Measurements from ENCODE around the gene OR6K3.

The OR6K3 gene

DNA sequence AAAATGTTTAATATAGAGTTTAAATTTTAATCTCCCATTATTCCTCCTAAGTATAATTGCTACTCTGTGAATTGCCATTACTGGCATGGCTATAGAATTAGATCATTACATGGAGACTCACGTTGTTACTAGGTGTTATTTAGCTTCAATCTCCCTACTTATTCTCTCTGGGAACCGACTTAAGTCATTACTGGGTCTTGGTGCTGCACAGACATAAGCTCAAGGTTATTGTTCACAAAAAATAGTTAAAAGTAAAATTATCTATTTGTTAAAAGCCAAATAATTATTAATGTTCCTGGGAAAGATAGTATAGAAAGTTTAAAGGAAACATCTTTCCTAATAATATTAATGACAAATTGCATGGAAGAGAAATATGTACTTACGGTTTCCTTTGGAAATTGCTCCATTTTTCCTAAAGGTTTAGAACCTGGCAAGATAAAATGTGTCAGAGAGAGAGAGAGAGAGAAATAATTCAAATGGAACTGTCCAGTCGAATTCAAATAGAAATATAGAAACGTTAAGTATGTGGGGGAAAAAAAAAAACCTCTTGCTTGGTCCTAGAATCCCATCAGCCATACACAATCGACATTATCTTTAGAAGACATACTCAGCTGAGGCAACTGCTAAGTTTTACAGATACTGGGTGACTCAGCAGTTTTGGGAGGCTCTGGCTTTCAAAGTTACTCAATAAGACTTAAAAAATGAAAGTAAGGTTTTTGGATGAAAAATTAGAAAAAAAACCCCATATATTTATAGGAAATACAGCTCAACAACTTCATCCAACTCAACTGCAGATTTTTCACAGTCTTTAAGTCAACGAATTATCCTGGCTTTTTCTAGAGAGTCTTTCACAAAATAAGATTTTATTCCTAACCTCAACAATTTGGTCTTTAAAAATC lies 34.2 kb downstream of the OR6K3 start, which contains the start of gene SPTA1:
SPTA1 (minus strand) TSS at position 605 of the 899 bp plus-strand sequence; CDS start at position 407, 198 bp downstream.
- DNase-seq = no peak

DNA sequence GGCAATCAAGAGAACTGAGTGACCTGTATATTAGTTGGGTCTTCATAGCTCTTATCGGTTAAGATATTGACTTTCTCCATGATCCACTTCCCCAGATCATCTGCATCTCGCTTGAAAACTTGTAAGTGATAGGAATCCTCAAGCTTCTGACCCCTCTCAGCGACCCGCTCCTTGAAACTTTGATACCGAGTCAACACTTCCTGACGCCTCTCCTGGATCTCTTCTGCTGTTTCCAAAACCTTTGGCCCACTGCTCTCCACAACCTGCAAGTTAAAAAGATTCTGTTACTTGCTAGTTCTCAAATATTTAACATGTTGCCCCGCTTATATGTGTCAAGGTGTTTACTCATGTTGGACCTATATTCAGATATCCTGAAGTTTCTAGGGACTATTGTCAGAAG lies 35.4 kb downstream of the OR6K3 start:
- no peak for DNase-seq

DNA sequence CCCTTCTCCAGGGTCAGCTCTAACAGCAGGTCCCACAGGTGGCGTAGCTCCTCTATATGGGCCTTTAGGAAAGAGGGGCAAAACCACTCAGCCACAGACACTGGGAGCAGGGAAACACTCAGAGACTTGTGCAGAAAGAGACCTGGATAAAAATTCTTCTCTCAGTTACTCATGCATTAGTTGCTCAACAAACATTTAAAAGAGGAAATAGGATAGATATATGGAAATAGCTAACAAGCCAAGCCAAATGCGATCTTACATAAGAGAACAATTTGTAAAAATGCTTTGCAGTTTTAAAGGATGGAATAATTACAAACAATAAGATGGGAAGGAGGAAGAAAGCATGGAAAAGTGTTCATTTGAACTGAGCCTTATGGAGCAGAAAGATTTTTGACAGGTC lies 38.9 kb downstream of the OR6K3 start:
- DNase-seq = no peak

DNA sequence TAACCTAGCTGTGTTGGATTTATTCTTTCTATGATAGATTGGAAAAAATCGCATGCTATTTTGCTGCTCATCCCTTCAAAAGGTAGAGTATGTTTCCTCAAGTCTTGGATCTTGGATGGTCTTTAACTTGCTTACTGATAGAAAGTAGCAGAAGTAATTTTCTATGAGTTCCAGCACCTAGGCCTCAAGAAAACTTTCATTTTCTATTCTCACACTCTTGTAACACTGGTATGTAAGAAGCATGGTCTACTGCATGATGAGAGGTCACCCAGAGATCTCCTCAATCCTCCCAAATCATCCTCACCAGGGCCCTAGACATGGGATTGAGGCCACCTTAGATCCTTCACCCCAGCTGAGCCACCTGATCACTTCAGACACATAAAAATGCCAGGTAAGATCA lies 41.2 kb downstream of the OR6K3 start:
- DNase-seq = no peak

DNA sequence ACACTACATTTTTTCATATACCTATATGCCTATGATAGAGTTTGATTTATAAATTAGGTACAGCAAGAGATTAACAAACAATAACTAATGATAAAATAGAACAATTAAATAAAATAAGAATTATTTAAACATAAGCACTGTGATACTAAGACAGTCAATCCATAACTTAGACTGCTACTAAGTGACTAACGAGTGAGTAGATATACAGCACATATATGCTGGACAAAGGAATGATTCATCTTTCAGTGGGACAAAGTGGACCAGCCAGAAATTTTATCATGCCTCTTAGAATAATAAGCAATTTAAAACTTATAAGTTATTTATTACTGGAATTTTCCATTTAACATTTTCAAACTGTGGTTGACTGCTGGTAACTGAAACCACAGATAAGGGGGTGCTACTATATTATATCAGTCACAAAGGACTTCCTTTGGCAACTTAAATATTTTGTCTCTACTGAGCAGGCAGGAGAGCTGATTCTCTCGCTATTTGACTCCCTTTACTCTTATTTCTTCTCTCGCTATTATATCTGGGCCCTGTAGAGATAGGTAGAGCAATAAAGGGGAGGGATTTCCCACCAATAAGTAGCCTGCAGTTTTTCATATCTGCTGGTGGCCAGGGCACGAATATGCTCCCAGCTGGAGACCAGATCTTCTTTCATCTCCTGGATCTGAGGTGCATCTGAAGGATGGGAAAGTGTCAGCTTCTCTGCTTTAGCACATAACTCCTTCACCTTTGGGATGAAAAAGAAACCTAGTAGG lies 44.8 kb downstream of the OR6K3 start:
- DNase-seq = no peak

DNA sequence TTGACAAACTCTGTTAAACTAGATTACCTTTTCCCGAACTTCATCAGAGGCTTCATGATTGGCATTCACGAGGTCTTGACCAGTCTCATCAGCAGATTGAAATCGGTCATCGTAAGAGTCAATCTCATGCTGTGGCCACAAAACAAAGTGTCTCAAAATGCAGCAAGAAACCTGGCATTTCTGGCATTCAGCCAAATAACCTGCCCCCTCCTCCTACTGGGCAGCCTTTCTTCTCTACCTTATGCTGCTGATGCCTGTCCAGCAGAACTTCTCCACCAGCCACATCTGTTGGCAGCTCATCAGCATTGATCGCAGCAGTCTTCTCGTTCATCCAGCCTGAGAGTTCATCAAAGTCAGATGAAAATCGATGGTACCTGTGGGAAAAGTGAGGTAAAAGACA lies 46.2 kb downstream of the OR6K3 start:
- no peak for DNase-seq
